ENCODE measurements around the gene SPATA20. TPM values are rescaled to one million over a fixed set of nuclear protein-coding genes. Genes with fewer than 3 reads are reported as not detected.

The SPATA20 gene
- total and polyA plus RNA-seq, 2 of the 4 experiments (the other 2 are of a cell fraction): 17.0 to 35.0 TPM

DNA sequence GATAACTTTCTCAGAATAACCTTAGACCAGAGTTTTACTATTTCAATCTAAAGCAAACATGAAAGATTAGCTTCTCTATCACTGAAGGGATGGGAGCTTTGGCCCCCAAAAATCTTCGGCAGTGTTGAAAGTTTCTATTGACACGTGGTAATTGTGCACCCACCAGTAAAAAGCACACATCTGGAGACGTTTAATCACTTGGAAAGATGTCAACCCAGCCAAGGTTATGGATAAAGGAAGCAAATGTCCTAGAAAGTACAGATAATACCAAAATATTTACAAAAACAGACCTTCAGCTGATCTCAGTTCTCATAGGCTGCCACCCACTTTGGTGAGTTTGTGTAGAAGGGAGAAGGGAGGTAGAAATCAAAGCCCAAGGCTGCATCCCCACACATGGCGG is 33.5 kb upstream of the SPATA20 start:
- BruUV-seq (replicated peaks): no TSS peak
- ATAC-seq (ENCODE audit: low read depth): no peak
- H2BK5ac ChIP-seq (ENCODE audit: low read depth, low read length, poor library complexity, severe bottlenecking): no peak overlapping the region
- H3K14ac ChIP-seq (replicated peaks; ENCODE audit: low read depth, low read length): no peak overlapping the region
- H4K8ac ChIP-seq (ENCODE audit: low read depth in 2 of 2, low read length in 2 of 2): no peak overlapping the region
- H3K9ac ChIP-seq (ENCODE audit: low read depth, low read length): no peak overlapping the region
- ChIA-PET POLR2A (ENCODE audit: unreplicated experiment) (no interaction called here), CTCF (interaction anchor here (0.7 kb wide), 1 partner anchor 12 kb away, joined by 8 read pairs; no protein-coding TSS in a partner anchor)
- H3K36me3 ChIP-seq (ENCODE audit: control insufficient read depth, insufficient read depth, low read length): no peaks in the 10 kb centered on the region
- no peak overlapping the region for H2BK120ac ChIP-seq (ENCODE audit: low read depth, low read length)
- H3K9me3 ChIP-seq (ENCODE audit: control insufficient read depth, insufficient read depth, low read length): no peaks in the 10 kb centered on the region
- in situ Hi-C loops (cut with MboI; ENCODE audit: low sequenced_read_pairs): no loop called here
- no peak overlapping the region for H4K91ac ChIP-seq (ENCODE audit: insufficient read depth, low read depth, low read length)
- no peaks in the 10 kb centered on the region for H4K20me1 ChIP-seq (ENCODE audit: insufficient read depth, low read length)
- H2AFZ ChIP-seq (replicated peaks; ENCODE audit: low read length, poor library complexity): no peak overlapping the region
- no peak for TF ChIP-seq NFE2L2 (IDR thresholded peaks at IDR 0.05; ENCODE audit: low read depth, low read length)
- no peak for TF ChIP-seq POLR2A (IDR thresholded peaks at IDR 0.05; ENCODE audit: low read depth, low read length)
- no peak for TF ChIP-seq RCOR1 (IDR thresholded peaks at IDR 0.05; ENCODE audit: insufficient replicate concordance, low read length)
- no peak for TF ChIP-seq FOS (IDR thresholded peaks at IDR 0.05; ENCODE audit: low read depth, low read length)
- TF ChIP-seq MXI1 (IDR thresholded peaks at IDR 0.05; ENCODE audit: borderline replicate concordance, low read depth, low read length): no peak
- TF ChIP-seq, protein P1, sequence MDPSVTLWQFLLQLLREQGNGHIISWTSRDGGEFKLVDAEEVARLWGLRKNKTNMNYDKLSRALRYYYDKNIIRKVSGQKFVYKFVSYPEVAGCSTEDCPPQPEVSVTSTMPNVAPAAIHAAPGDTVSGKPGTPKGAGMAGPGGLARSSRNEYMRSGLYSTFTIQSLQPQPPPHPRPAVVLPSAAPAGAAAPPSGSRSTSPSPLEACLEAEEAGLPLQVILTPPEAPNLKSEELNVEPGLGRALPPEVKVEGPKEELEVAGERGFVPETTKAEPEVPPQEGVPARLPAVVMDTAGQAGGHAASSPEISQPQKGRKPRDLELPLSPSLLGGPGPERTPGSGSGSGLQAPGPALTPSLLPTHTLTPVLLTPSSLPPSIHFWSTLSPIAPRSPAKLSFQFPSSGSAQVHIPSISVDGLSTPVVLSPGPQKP (IDR thresholded peaks at IDR 0.05; ENCODE audit: borderline replicate concordance, low read depth, low read length): no peak
- TF ChIP-seq CEBPB (IDR thresholded peaks at IDR 0.05; ENCODE audit: low read depth, low read length): no peak
- TF ChIP-seq RFX5 (IDR thresholded peaks at IDR 0.05; ENCODE audit: low read depth, low read length): no peak
- no peak for TF ChIP-seq CHD1 (IDR thresholded peaks at IDR 0.05; ENCODE audit: low read depth, low read length)
- no peak for TF ChIP-seq BHLHE40 (IDR thresholded peaks at IDR 0.05; ENCODE audit: low read depth, low read length)
- no peak for TF ChIP-seq MAFK (IDR thresholded peaks at IDR 0.05; ENCODE audit: low read depth, low read length)
- TF ChIP-seq, protein P2, sequence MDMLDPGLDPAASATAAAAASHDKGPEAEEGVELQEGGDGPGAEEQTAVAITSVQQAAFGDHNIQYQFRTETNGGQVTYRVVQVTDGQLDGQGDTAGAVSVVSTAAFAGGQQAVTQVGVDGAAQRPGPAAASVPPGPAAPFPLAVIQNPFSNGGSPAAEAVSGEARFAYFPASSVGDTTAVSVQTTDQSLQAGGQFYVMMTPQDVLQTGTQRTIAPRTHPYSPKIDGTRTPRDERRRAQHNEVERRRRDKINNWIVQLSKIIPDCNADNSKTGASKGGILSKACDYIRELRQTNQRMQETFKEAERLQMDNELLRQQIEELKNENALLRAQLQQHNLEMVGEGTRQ (IDR thresholded peaks at IDR 0.05; ENCODE audit: low read depth, low read length): no peak
- no peak for TF ChIP-seq RAD21 (IDR thresholded peaks at IDR 0.05; ENCODE audit: low read length)
- no peak for TF ChIP-seq MAZ (IDR thresholded peaks at IDR 0.05; ENCODE audit: borderline replicate concordance, low read depth, low read length)
- TF ChIP-seq, protein P3, sequence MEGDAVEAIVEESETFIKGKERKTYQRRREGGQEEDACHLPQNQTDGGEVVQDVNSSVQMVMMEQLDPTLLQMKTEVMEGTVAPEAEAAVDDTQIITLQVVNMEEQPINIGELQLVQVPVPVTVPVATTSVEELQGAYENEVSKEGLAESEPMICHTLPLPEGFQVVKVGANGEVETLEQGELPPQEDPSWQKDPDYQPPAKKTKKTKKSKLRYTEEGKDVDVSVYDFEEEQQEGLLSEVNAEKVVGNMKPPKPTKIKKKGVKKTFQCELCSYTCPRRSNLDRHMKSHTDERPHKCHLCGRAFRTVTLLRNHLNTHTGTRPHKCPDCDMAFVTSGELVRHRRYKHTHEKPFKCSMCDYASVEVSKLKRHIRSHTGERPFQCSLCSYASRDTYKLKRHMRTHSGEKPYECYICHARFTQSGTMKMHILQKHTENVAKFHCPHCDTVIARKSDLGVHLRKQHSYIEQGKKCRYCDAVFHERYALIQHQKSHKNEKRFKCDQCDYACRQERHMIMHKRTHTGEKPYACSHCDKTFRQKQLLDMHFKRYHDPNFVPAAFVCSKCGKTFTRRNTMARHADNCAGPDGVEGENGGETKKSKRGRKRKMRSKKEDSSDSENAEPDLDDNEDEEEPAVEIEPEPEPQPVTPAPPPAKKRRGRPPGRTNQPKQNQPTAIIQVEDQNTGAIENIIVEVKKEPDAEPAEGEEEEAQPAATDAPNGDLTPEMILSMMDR (conservative IDR thresholded peaks at IDR 0.05; ENCODE audit: low read depth, low read length): no peak
- no peak overlapping the region for H4K5ac ChIP-seq (ENCODE audit: low read depth, low read length)
- no peak overlapping the region for H3K4me3 ChIP-seq (ENCODE audit: insufficient read depth, low read depth, low read length)
- peaks cover 2% of the 10 kb centered on the region for H3K4me1 ChIP-seq (ENCODE audit: control insufficient read depth, insufficient read depth, low read length)
- H3K9me1 ChIP-seq (ENCODE audit: insufficient read depth, low read length): 0 out of 2 replicates have a peak, but pooled peaks cover 6% of the 10 kb centered on the region
- H3K4ac ChIP-seq (ENCODE audit: low read depth, low read length): no peak overlapping the region
- H3K27me3 ChIP-seq (ENCODE audit: control insufficient read depth, insufficient read depth, low read length): peaks cover 6% of the 10 kb centered on the region; the same call in 1 of the 2 replicates
- no peak overlapping the region for H2AK9ac ChIP-seq (replicated peaks; ENCODE audit: low read depth, low read length, poor library complexity)
- no peak overlapping the region for H3K18ac ChIP-seq (ENCODE audit: low read depth, low read length)
- no peak overlapping the region for H2BK20ac ChIP-seq (ENCODE audit: low read depth, low read length)
- no peak overlapping the region for H2AK5ac ChIP-seq (ENCODE audit: low read depth, low read length)
- dilution Hi-C loops (cut with HindIII; ENCODE audit: low sequenced_read_pairs, unreplicated experiment): no loop called here
- no peaks in the 10 kb centered on the region; a peak in 1 of 4 replicates for H3K79me1 ChIP-seq (ENCODE audit: low read depth in 1 of 2, low read length in 2 of 2)
- H3K4me2 ChIP-seq (ENCODE audit: low read depth, low read length): no peak overlapping the region
- no peak for DNase-seq
- H2BK15ac ChIP-seq (ENCODE audit: low read depth, low read length): no peak overlapping the region
- no peak overlapping the region for H3K23ac ChIP-seq (ENCODE audit: low read depth, low read length)
- H3K56ac ChIP-seq (ENCODE audit: extremely low read depth, insufficient read depth, low read length): no peak overlapping the region
- intact Hi-C loops (cut with micrococcal nuclease): no loop called here
- WGBS, 2 experiments (ENCODE audit: extremely low coverage in 2 of 2, insufficient read length in 1 of 2): no CpG with 5 or more reads among the region's 4 CpGs
- H3K27ac ChIP-seq (ENCODE audit: insufficient read depth, low read length): no peak overlapping the region
